GM12864 (cell line): ENCODE measurements around the gene MFF.

ENCODE experiments used
- DNase-seq: peaks from one replicate; pipeline ENCODE4 v3.0.0-alpha.2; 2011; ENCODE audit warnings: low read depth
- H3K4me3 ChIP-seq: 2 replicates; pipeline ENCODE4 v1.5.1; 2011; ENCODE audit warnings: mild to moderate bottlenecking, low read depth, low read length, control low read depth
- TF ChIP-seq, protein P1 (sequence below): IDR thresholded peaks from 2 replicates; pipeline ENCODE4 v1.5.1; 2011; ENCODE audit warnings: low read depth, mild to moderate bottlenecking, moderate library complexity, low read length, control low read depth, inconsistent platforms; ENCODE audit errors: missing control alignments

The MFF gene

DNA sequence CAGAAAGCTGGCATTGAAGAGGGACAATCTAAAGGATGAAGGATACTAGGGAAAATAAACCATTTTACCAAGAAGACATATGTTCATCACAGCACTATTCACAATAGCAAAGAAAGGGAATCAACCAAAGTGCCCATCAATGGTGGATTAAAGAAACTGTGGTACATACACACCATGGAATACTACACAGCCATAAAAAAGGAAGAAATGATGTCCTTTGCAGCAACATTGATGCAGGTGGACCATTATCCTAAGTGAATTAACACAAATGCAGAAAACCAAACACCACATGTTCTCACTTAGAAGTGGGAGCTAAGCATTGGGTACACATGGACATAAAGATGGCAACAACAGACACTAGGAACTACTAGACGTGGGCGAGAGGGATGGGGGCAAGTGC, 7.2 kb upstream of the MFF start:
- no peak for DNase-seq
- TF ChIP-seq, protein P1, sequence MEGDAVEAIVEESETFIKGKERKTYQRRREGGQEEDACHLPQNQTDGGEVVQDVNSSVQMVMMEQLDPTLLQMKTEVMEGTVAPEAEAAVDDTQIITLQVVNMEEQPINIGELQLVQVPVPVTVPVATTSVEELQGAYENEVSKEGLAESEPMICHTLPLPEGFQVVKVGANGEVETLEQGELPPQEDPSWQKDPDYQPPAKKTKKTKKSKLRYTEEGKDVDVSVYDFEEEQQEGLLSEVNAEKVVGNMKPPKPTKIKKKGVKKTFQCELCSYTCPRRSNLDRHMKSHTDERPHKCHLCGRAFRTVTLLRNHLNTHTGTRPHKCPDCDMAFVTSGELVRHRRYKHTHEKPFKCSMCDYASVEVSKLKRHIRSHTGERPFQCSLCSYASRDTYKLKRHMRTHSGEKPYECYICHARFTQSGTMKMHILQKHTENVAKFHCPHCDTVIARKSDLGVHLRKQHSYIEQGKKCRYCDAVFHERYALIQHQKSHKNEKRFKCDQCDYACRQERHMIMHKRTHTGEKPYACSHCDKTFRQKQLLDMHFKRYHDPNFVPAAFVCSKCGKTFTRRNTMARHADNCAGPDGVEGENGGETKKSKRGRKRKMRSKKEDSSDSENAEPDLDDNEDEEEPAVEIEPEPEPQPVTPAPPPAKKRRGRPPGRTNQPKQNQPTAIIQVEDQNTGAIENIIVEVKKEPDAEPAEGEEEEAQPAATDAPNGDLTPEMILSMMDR, result no peak
- H3K4me3 ChIP-seq, result no peak overlapping the region

DNA sequence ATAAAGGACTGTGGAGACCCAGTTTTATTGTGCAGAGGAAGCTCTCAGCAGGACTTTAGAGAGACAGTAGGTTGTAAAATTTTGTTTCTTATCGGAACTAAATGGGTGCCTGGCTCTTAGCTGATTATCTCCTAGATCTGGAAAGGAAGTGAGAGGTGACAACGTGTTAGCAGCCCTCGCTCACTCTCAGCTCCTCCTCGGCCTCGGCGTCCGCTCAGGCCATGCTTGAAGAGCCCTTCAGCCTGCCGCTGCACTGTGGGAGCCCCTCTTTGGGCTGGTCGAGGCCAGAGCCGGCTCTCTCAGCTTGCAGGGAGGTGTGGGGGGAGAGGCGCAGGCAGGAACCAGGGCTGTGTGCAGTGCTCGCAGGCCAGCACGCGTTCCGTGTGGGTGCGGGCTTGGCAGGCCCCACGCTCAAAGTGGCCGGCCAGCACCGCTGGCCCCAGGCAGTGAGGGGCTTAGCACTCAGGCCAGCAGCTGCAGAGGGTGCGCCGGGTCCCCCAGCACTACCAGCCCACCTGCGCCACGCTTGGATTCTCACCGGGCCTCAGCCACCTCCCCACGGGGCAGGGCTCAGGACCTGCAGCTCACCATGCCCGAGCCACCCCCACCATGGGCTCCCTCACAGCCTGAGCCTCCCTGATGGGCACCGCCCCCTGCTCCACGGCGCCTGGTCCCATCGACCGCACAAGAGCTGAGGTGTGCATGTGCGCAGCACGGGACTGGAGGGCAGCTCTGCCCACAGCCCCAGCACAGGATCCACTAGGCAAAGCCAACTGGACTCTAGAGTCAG, 4.6 kb upstream of the MFF start:
- H3K4me3 ChIP-seq, result no peak overlapping the region
- no peak for DNase-seq
- TF ChIP-seq, protein P1, result no peak

DNA sequence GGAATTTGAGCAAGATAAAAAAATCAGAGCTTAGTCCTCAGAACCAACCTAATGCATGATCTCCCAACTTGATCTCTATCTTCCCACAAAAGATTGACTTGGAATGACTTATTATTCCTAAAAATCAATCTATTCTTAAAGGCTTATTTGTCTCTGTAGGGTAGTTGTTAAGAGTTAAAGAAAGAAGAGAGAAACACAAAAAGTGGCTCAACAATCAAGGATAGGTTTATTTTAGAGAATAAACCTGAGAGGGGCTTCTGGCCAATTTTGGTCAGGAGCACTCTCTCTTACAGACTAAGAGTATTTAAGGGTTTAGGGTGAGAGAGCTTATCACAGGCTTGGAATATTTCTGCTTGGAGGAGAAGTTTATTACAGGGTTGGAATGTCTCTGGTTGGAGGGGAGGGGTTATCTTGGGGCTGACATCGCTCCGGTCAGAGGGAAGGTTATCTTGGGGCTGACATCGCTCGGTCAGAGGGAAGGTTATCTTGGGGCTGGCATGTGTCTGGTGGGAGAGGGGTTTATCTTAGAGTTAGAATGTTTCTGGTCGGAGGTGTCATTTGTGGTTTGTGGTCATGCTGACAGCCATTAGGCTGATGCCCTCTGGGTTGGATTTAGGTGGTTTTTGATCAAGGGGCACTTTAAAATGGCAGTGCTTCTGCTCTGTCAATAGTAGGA, 2.4 kb upstream of the MFF start:
- DNase-seq, result no peak
- TF ChIP-seq, protein P1, result no peak
- H3K4me3 ChIP-seq, result no peak overlapping the region

DNA sequence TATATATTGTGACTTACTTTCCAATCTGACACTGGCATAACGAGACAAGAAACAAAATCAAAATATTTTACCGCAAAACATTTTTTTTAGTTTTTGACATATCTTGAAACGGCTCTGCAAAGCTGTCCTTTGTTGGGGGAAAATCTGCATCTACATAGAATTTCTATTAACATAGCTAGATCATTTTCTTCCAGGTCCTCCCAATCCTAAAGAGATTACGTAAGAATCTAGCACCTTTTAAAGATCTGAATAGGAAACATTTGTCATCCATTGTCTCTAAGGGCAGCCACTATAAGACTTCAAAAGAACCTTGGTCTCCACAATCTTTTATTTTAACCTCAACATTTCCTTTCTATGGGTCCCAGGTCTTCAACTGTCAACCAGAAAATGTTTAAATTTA, 1.2 kb upstream of the MFF start:
- TF ChIP-seq, protein P1, result no peak
- no peak for DNase-seq
- no peak overlapping the region for H3K4me3 ChIP-seq

DNA sequence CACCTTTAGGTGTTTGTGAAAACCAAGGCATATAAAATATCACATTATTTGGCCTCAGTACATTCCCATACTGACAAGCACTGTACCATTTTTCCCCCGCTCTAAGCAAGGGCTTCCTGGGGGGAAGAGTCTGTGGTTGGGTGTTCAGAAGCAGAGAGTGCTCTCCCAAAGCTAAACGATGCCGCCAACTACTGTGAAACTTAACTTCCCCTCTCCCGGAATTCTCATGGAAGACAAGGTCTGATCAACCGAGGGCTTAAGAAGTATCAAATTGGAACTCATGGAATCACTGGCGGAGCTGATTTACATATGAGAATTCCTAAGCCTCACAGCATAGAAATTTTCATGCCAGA, 433 bp upstream of the MFF start:
- peak overlapping the region; percentile 69 for H3K4me3 ChIP-seq
- TF ChIP-seq, protein P1, result no peak
- no peak for DNase-seq

DNA sequence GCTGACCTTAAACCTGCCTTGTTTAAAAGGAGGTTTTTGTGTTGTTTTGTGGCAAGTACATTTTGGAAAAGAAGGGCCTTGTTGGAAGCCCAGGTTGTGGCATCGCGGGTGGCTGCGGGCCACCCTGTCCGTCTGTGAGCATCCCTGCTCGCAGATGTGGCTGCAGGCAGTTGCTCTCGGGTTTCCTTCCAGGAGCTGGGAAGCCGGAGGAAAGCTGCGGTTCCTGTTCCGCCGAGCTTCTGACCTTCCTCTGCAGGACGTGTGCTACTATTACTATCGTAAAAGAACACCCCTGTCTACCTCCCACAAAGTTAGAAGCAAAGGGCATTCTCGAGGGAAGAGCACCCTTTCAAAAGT, 766 bp downstream of the MFF start:
- no peak for DNase-seq
- H3K4me3 ChIP-seq, result peak overlapping the region; percentile 69

More for the DNA sequence above, 766 bp downstream of the MFF start:
- TF ChIP-seq, protein P1, result no peak
